Mammary epithelial cell (primary cell): ENCODE measurements around the gene ANKRD30B.
"Not testable (repeated sequence)": the region's sequence is repeated elsewhere in the genome, so short reads cannot be mapped to it uniquely, and the experiment has no call there.

Experiments used
- EZH2 ChIP-seq: IDR thresholded peaks from 2 replicates; pipeline ENCODE4 v1.6.1; 2012; ENCODE audit warnings: low read length, inconsistent platforms, borderline replicate concordance
- TF ChIP-seq, protein P1 (sequence below), 2 donors: IDR thresholded peaks in 1 of 2; conservative IDR thresholded peaks in 1 of 2; 2 replicates each; pipeline ENCODE4 v1.5.1; 2011 to 2012; ENCODE audit warnings: inconsistent platforms in 2 of 2, low read length in 2 of 2, mild to moderate bottlenecking in 2 of 2, control low read depth in 1 of 2, low read depth in 1 of 2; ENCODE audit not compliant: insufficient read depth in 1 of 2; ENCODE audit errors: extremely low read depth in 1 of 2

DNA sequence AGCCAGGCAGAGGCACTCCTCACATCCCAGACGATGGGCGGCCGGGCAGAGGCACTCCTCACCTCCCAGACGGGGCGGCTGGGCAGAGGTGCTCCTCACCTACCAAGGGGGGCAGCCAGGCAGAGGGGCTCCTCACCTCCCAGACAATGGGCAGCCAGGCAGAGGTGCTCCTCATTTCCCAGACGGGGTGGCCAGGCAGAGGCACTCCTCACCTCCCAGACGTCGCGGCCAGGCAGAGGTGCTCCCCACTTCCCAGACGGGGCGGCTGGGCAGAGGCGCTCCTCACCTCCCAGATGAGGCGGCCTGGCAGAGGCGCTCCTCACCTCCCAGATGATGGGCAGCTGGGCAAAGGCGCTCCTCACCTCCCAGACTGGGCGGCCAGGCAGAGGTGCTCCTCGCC lies 107.7 kb downstream of the ANKRD30B start:
- TF ChIP-seq, protein P1, sequence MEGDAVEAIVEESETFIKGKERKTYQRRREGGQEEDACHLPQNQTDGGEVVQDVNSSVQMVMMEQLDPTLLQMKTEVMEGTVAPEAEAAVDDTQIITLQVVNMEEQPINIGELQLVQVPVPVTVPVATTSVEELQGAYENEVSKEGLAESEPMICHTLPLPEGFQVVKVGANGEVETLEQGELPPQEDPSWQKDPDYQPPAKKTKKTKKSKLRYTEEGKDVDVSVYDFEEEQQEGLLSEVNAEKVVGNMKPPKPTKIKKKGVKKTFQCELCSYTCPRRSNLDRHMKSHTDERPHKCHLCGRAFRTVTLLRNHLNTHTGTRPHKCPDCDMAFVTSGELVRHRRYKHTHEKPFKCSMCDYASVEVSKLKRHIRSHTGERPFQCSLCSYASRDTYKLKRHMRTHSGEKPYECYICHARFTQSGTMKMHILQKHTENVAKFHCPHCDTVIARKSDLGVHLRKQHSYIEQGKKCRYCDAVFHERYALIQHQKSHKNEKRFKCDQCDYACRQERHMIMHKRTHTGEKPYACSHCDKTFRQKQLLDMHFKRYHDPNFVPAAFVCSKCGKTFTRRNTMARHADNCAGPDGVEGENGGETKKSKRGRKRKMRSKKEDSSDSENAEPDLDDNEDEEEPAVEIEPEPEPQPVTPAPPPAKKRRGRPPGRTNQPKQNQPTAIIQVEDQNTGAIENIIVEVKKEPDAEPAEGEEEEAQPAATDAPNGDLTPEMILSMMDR (conservative IDR thresholded peaks at IDR 0.05 in 1 of 2, IDR thresholded peaks at IDR 0.05 in 1 of 2; ENCODE audit: extremely low read depth in 1 of 2, insufficient read depth in 1 of 2, low read depth in 1 of 2, low read length in 2 of 2) = not testable (repeated sequence)
- TF ChIP-seq EZH2 = not testable (repeated sequence)
